B cell (primary cell): ENCODE data around the gene RAD51B. TPM values are rescaled to one million over a fixed set of nuclear protein-coding genes. Genes with fewer than 3 reads are reported as not detected.
A peak's percentile ranks its signal among the peaks of the same experiment; 100 is the strongest.

Source experiments
- ATAC-seq: fragments of 200-7000 bp; cut with Tn5 transposase; one replicate; pipeline ENCODE4 v1.10.0; 2021; ENCODE audit warnings: low read depth, mild to moderate bottlenecking, moderate number of reproducible peaks, moderate library complexity
- CTCF ChIA-PET: fragments of 350-600 bp; sonication (Branson Sonifier 250); formaldehyde crosslinking; loops from one replicate; lab custom pipeline; 2021; ENCODE audit warnings: antibody characterized with exemption, inconsistent platforms; lab: Charles Lee
- POLR2A ChIA-PET: fragments of 350-600 bp; sonication (Branson Sonifier 250); formaldehyde crosslinking; loops from one replicate; lab custom pipeline; 2021; ENCODE audit warnings: antibody characterized with exemption; lab: Charles Lee
- DNase-seq: peaks from one replicate; pipeline ENCODE4 v3.0.0; 2013
- H2AFZ ChIP-seq: 2 replicates; pipeline ENCODE4 v1.6.1; 2012; ENCODE audit warnings: mild to moderate bottlenecking, low read depth, low read length; ENCODE audit not compliant: insufficient read depth, poor library complexity, severe bottlenecking
- H3K27ac ChIP-seq, 2 donors: 1 replicate in 1 of 2; 2 replicates in 1 of 2; pipeline ENCODE4 v1.5.1; 2012 to 2013; ENCODE audit warnings: low read length in 2 of 2, mild to moderate bottlenecking in 2 of 2, moderate library complexity in 1 of 2
- H3K27me3 ChIP-seq, 4 experiments: fragments of 200-600 bp in 1 of 4; sonication (generic) in 1 of 4; replicated peaks in 1 of 4; 1 replicate in 2 of 4; 2 replicates in 2 of 4; pipeline versions ENCODE4 v1.6.1 to v1.7.0; 2013 to 2016; ENCODE audit warnings: low read length in 3 of 4, mild to moderate bottlenecking in 2 of 4, mixed read lengths in 1 of 4, moderate library complexity in 1 of 4; ENCODE audit not compliant: insufficient read depth in 4 of 4, control insufficient read depth in 3 of 4; ENCODE audit errors: control extremely low read depth in 1 of 4
- H3K36me3 ChIP-seq, 2 experiments: replicated peaks in 1 of 2; 1 replicate in 1 of 2; 2 replicates in 1 of 2; pipeline versions ENCODE4 v1.6.1 to v1.7.1; 2013; ENCODE audit warnings: low read length in 1 of 2; ENCODE audit not compliant: insufficient read depth in 2 of 2, control insufficient read depth in 1 of 2; ENCODE audit errors: control extremely low read depth in 1 of 2, extremely low read depth in 1 of 2
- H3K4me1 ChIP-seq, 2 donors: fragments of 200-600 bp in 1 of 2; sonication (generic) in 1 of 2; 1 replicate in 1 of 2; 2 replicates in 1 of 2; pipeline versions ENCODE4 v1.5.1 to v1.6.1; 2013 to 2017; ENCODE audit warnings: low read length in 2 of 2; ENCODE audit not compliant: control insufficient read depth in 2 of 2, insufficient read depth in 2 of 2
- H3K4me2 ChIP-seq: replicated peaks from 2 replicates; pipeline ENCODE3; 2012; ENCODE audit warnings: mild to moderate bottlenecking, low read depth, low read length; ENCODE audit not compliant: poor library complexity, severe bottlenecking
- H3K4me3 ChIP-seq, 5 experiments: fragments of 200-600 bp in 1 of 5; sonication (generic) in 1 of 5; 1 replicate in 3 of 5; 2 replicates in 2 of 5; pipeline versions ENCODE4 v1.5.1 to v1.7.0; 2011 to 2016; ENCODE audit warnings: low read length in 4 of 5, mild to moderate bottlenecking in 4 of 5, low read depth in 2 of 5, control low read depth in 1 of 5, moderate library complexity in 1 of 5; ENCODE audit not compliant: insufficient read depth in 1 of 5; ENCODE audit errors: control extremely low read depth in 1 of 5, extremely low read depth in 1 of 5
- H3K79me2 ChIP-seq: fragments of 200-600 bp; sonication (generic); one replicate; pipeline ENCODE4 v1.6.0; 2016; ENCODE audit warnings: low read length; ENCODE audit not compliant: control insufficient read depth, insufficient read depth
- H3K9ac ChIP-seq: fragments of 200-600 bp; sonication (generic); 2 replicates; pipeline ENCODE4 v1.6.1; 2017; ENCODE audit warnings: mild to moderate bottlenecking, low read length, moderate library complexity
- H3K9me3 ChIP-seq, 3 donors: one replicate each; pipeline versions ENCODE4 v1.6.1 to v1.7.1; 2013; ENCODE audit warnings: low read length in 2 of 3; ENCODE audit not compliant: control insufficient read depth in 2 of 3, insufficient read depth in 1 of 3; ENCODE audit errors: control extremely low read depth in 1 of 3
- H4K20me1 ChIP-seq: 2 replicates; pipeline ENCODE4 v1.6.0; 2012; ENCODE audit warnings: mild to moderate bottlenecking, low read length; ENCODE audit not compliant: insufficient read depth, control insufficient read depth, poor library complexity, severe bottlenecking
- H3K27ac Mint-ChIP-seq: one replicate; pipeline ENCODE4 v1.8.0; 2021; ENCODE audit warnings: mixed read lengths
- H3K27me3 Mint-ChIP-seq: one replicate; pipeline ENCODE4 v1.8.0; 2021; ENCODE audit warnings: mixed read lengths
- H3K4me1 Mint-ChIP-seq: one replicate; pipeline ENCODE4 v1.8.0; 2021; ENCODE audit warnings: mixed read lengths
- H3K4me3 Mint-ChIP-seq: one replicate; pipeline ENCODE4 v1.8.0; 2021; ENCODE audit warnings: mixed read lengths
- H3K9me3 Mint-ChIP-seq: one replicate; pipeline ENCODE4 v1.8.0; 2022; ENCODE audit warnings: mixed read lengths; ENCODE audit not compliant: insufficient read depth
- EZH2 ChIP-seq: IDR thresholded peaks from 2 replicates; pipeline ENCODE4 v1.6.1; 2012; ENCODE audit warnings: borderline replicate concordance, low read depth, mild to moderate bottlenecking, moderate library complexity, low read length; ENCODE audit not compliant: insufficient read depth, poor library complexity, severe bottlenecking
- WGBS: methylation state at CpG from one replicate; pipeline ENCODE4 v1.1.5; 2013; ENCODE audit warnings: missing lambda C conversion rate; ENCODE audit not compliant: insufficient coverage; 5-methylcytosine and 5-hydroxymethylcytosine counted together
- intact Hi-C: fragments of 100-400 bp; cut with micrococcal nuclease; formaldehyde crosslinking; loops from one replicate; pipeline ENCODE4 v1.10.0; 2022
- polyA plus RNA-seq: library from polyadenylated mRNA; depleted of rRNA; stranded (reverse); fragments of >200 nt; gene quantifications from 2 replicates; pipeline ENCODE4 v1.2.3, GENCODE V29; 2012
- total RNA-seq, 2 donors: library from RNA; stranded (reverse); fragments of 120-200 nt in 1 of 2; gene quantifications; 1 replicate in 1 of 2; 2 replicates in 1 of 2; pipeline versions ENCODE4 v1.2.3 to v1.2.4, GENCODE V29; 2013 to 2022
- TF ChIP-seq, protein P1 (sequence below): fragments of 200-600 bp; IDR thresholded peaks from one replicate; pipeline ENCODE4 v1.8.0; 2022; ENCODE audit warnings: antibody characterized with exemption, mild to moderate bottlenecking

RAD51B gene
- total and polyA plus RNA-seq, 2 donors (not counting 1 experiment from before 2014, with no cell fraction given) = 6.5 to 60.6 TPM

DNA sequence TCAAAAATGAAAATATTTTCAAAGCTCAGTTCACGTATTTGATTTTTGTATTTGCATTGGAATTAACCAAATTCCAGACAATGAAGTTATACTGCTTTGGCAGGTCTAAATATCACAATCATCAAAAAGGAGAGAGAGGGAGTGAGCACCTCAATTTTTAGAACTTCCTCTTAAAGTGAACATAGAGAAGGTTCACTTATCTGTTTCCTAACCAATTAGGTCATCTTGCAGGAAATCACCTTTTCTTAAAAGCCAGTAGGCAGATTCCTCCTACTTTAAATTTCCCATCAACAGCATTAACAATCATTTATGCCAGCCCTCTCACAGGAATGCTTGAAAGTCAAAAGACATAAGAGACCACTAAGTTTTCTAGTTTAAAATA is 584.6 kb downstream of the RAD51B start:
- Mint-ChIP-seq H3K27me3 (no peaks in the 10 kb centered on the region), H3K4me3 (peak overlapping the region; percentile 33), H3K9me3 (no peaks in the 10 kb centered on the region), H3K27ac (peak overlapping the region; percentile 97), H3K4me1 (peaks cover 85% of the 10 kb centered on the region)
- Histone ChIP-seq H2AFZ (peak overlapping the region; percentile 33), H3K4me1 (peaks cover 88 to 89% of the 10 kb centered on the region in 2 donors), H3K79me2 (peaks cover 23% of the 10 kb centered on the region), H3K4me2 (peak overlapping the region; percentile 71), H3K27me3 (no peaks in the 10 kb centered on the region), H3K36me3 (no peaks in the 10 kb centered on the region), H3K4me3 (no peak overlapping the region), H3K9ac (peak overlapping the region; percentile 44), H3K27ac (peak overlapping the region; percentile 91 to 96), H4K20me1 (no peaks in the 10 kb centered on the region), H3K9me3 (no peaks in the 10 kb centered on the region)
- peak; percentile 67 for DNase-seq
- peak; percentile 38 for ATAC-seq
- WGBS = no CpG with 5 or more reads among the region's 1 CpG
- ChIA-PET POLR2A (interaction anchor here (0.7 to 1.5 kb wide), 3 partner anchors 72 to 282 kb away, joined by 3 read pairs; no protein-coding TSS in a partner anchor), CTCF (interaction anchor here (0.5 to 3.6 kb wide), 7 partner anchors 89 to 709 kb away, joined by 3 to 26 read pairs (median 10); no protein-coding TSS in a partner anchor)
- TF ChIP-seq, protein P1, sequence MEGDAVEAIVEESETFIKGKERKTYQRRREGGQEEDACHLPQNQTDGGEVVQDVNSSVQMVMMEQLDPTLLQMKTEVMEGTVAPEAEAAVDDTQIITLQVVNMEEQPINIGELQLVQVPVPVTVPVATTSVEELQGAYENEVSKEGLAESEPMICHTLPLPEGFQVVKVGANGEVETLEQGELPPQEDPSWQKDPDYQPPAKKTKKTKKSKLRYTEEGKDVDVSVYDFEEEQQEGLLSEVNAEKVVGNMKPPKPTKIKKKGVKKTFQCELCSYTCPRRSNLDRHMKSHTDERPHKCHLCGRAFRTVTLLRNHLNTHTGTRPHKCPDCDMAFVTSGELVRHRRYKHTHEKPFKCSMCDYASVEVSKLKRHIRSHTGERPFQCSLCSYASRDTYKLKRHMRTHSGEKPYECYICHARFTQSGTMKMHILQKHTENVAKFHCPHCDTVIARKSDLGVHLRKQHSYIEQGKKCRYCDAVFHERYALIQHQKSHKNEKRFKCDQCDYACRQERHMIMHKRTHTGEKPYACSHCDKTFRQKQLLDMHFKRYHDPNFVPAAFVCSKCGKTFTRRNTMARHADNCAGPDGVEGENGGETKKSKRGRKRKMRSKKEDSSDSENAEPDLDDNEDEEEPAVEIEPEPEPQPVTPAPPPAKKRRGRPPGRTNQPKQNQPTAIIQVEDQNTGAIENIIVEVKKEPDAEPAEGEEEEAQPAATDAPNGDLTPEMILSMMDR = no peak
- no peak for TF ChIP-seq EZH2
- intact Hi-C loops = loop anchor here (5.0 to 10.0 kb wide), 4 partner anchors 68 to 137 kb away; no protein-coding TSS in a partner anchor

DNA sequence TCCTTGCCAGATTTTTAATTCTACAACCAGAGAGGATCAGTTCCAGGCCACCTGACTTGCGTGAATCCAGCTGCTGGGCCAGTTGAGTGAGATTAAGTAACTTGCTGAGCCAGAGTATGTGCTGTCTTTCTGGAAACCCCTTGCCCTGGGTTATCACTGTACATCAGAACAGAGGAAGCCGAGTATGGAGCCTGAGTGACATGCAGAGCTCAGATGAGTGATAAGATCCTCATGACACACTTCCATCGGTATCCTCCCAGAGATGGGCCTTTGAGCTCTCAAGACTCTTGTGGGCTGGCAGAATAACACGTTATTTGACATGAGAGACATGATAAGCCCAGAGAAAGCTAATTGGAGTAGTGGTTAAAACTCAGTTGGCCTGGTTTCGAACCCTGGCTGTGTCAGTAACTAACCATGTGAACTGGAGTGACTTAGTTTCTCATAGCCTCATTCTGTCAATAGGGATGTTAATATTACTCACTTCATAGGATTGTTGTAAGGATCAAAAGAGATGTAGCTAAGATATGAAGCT is 585.1 kb downstream of the RAD51B start:
- POLR2A ChIA-PET = interaction anchor here (0.7 to 1.5 kb wide), 5 partner anchors 27 to 388 kb away, joined by 3 read pairs; partner anchors contain the start of gene ZFP36L1
- 80% methylated on average over 5 of the region's 5 CpGs for WGBS
- peak overlapping the region; percentile 71 for H3K4me2 ChIP-seq

More for the DNA sequence above, 585.1 kb downstream of the RAD51B start:
- peaks cover 29% of the 10 kb centered on the region for H3K79me2 ChIP-seq
- H3K36me3 ChIP-seq = no peaks in the 10 kb centered on the region
- peaks cover 90 to 92% of the 10 kb centered on the region in 2 donors for H3K4me1 ChIP-seq
- DNase-seq (no peak), ATAC-seq (no peak)
- H3K9ac ChIP-seq = peak overlapping the region; percentile 44
- H3K4me3 ChIP-seq = no peak overlapping the region
- Mint-ChIP-seq H3K27me3 (no peaks in the 10 kb centered on the region), H3K4me3 (peak overlapping the region; percentile 33), H3K9me3 (no peaks in the 10 kb centered on the region), H3K27ac (peak overlapping the region; percentile 97), H3K4me1 (peaks cover 88% of the 10 kb centered on the region)
- CTCF ChIA-PET = interaction anchor here (0.5 to 3.6 kb wide), 10 partner anchors 37 to 710 kb away, joined by 3 to 26 read pairs (median 5); no protein-coding TSS in a partner anchor
- H3K9me3 ChIP-seq = no peaks in the 10 kb centered on the region
- peak overlapping the region; percentile 91 to 96 for H3K27ac ChIP-seq
- no peaks in the 10 kb centered on the region for H4K20me1 ChIP-seq
- peak overlapping the region; percentile 33 for H2AFZ ChIP-seq
- H3K27me3 ChIP-seq = no peaks in the 10 kb centered on the region
- intact Hi-C loops = loop anchor here (5.0 to 10.0 kb wide), 5 partner anchors 68 to 338 kb away; no protein-coding TSS in a partner anchor
- TF ChIP-seq EZH2 = no peak
- TF ChIP-seq, protein P1 = no peak
